Hepatocyte (in vitro differentiated cells): ENCODE results near the gene TET2.

Experiments
- CTCF ChIP-seq: fragments of 200-600 bp; sonication (generic); IDR thresholded peaks from 2 replicates; pipeline ENCODE4 v1.5.1; 2016; ENCODE audit warnings: antibody characterized with exemption, mild to moderate bottlenecking; ENCODE audit not compliant: poor library complexity
- EZH2 ChIP-seq: fragments of 200-600 bp; sonication (generic); IDR thresholded peaks from 2 replicates; pipeline ENCODE4 v1.6.1; 2016; ENCODE audit warnings: antibody characterized with exemption, mild to moderate bottlenecking, borderline replicate concordance
- EZH2phosphoT487 ChIP-seq: fragments of 200-600 bp; sonication (generic); IDR thresholded peaks from one replicate; pipeline ENCODE4 v1.6.1; 2018; ENCODE audit warnings: antibody characterized with exemption, mild to moderate bottlenecking, low read depth, moderate library complexity; ENCODE audit not compliant: unreplicated experiment, severe bottlenecking

GRCh38 chr4:105102016-105102415, 44.7 kb upstream of the TET2 start:
- TF ChIP-seq EZH2phosphoT487 (no peak), CTCF (no peak), EZH2 (no peak)
